Tongue (tissue), 2 donors: ENCODE data around the gene GPC3. TPM values are rescaled to one million over a fixed set of nuclear protein-coding genes. Genes with fewer than 3 reads are reported as not detected.
"Not testable (repeated sequence)": the region's sequence is repeated elsewhere in the genome, so short reads cannot be mapped to it uniquely, and the experiment has no call there.

Experiments used
- DNase-seq: peaks from one replicate; pipeline ENCODE4 v3.0.0-alpha.2; 2015
- total RNA-seq: library from RNA; depleted of rRNA; stranded (reverse); fragments of >200 nt; gene quantifications from one replicate; pipeline ENCODE4 v1.2.3, GENCODE V29; 2014

Gene GPC3
- total RNA-seq, 1 donor from 2014 or later: 220 TPM

- DNase-seq: no peak
Measured at GRCh38 chrX:133926099-133926498, 59.3 kb downstream of the GPC3 start.

DNA sequence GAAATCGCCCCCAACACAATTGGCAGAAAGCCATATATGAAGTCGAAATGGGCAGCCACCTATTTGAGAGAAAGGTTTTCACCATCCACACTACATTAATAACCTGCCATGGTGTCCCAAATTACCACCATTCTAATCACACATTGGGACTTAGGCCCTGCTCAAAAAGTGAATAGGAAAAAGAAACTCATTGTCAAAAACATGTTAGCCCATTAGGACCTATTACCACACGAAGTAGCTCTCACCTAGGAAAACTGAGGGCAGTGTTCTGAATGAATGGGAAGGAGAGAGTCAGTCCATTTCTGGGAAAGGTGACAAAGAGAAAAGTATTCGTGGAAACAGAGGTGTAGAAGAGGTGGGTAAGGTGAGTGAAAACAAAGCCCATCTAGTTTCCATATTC lies 60.8 kb downstream of the GPC3 start:
- DNase-seq: no peak

DNA sequence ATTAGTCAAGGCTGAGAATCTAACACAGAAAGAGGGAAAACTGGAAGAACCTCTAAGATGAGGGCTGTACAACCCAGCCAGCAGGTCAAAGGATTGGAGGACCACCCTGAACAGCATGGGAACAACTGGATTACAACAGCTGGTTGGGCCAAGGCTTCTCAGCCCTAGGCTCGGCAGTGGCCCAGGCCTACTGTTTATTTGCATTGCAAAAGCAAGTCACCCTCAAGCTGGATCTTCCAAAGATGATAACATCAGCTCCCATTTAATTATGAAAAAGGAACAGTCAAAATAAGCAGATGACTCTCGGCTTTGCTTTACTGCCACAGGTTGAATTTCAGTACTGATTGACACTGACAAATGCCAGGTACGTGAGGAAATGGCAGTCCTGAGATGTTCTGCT lies 61.8 kb downstream of the GPC3 start:
- peak; percentile 47 for DNase-seq

- no peak for DNase-seq
Measured at GRCh38 chrX:133923113-133923512, 62.3 kb downstream of the GPC3 start.

DNA sequence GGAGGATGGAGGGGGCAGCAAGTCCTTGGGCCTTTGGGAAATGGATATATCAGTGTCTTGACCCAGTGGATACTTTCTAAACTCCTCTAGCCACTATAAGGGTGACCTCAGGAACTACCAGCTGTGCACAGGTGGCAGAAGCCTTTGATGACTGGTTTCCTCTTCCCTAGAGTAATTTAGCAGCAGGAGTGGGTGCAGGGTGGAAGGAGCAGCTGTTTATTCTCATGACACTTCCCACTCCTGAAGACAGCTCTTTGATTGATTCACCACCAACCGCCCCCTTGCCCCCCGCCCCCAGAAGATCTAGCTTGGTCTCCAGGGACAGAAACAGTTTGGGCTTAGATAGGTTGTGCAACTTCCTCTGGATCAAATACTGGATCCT lies 63.0 kb downstream of the GPC3 start:
- DNase-seq: no peak

GRCh38 chrX:133921764-133922389 lies 63.5 kb downstream of the GPC3 start:
- no peak for DNase-seq

DNA sequence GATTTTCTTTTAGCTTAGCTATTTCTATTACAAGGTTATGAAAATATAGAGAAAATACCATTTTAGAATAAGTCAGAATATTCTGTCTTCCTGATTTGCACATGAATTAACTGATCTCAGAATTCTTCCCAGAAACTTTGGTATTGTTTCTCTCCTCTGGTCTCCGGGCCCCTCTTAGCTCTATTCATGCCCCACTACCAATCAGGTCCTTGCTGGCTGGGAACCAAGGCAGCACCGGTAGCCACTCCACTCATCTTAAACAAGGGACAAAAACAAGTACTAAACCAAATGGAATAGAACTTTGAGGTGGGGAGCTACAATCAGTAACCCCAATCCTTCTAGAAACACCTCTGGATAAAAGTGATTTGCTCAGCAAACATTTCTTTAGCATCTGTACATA lies 64.3 kb downstream of the GPC3 start:
- DNase-seq: no peak

GRCh38 chrX:133918361-133918771 lies 67.0 kb downstream of the GPC3 start:
- no peak for DNase-seq

DNA sequence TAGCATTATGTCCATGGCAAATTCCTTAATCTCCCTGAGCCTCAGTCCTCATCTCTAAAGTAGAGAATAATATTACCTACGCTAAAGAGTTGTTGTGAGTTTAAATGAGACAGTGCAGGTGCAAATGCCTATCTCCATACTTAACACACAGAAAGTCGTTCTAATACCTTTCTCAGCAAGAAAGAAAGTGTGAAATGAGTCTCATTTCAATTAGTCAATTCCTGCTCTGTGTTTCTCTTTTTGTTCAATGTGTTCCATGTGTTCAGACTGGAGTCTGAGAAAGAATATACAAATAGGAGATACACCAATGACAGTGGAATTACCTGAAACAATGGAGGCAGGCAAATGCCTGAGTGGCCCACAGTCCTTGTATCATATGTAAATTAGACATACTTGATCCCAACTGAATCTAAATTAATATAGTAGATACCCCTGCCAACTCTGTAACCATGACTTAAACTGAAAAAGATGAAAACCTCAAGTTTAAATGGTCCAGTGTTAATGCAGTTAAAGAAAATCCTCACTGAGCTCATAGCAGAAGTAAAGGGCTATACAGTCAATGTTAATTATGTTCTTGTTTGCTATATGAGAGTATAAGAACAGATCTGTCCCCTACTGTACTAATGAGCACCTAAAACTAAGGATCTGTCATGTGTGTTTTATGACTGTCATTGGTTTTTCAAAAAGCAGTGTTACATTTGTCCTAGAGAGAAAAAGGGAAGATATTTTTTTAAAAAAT lies 68.2 kb downstream of the GPC3 start:
- DNase-seq: no peak

DNA sequence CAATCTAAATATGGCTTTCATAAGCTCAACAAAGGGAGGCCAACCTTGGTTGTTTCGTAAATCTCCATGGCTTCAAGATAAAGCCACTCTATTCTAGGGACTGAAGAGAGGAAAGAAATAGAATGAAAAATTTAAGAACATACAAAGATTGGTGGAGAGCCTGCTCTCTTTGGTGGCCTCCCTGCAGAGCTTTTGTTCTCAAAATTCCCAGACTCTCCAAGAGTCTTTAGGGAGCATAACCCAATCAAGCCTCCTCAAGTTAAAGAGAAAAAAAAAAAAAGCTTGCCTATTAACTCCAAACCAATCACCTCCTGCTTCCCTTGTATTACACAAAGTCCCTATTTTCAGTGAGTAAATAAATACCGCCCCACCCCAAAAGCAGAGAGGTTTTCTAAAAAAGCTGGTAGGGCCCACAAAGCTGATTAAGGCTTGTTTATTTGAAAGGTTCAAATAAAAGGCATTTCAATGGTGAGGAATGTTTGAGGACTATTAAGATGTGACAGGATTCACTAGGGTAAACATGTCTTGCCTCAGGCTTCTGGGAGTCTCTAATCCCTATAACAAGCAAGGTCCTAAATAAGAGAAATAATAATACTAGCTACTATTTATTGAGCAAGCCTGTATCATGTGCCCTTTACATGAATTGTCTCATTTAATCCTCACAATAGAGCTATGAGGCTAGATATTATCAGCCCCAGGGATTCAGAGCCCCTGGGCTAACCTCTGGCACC lies 71.6 kb downstream of the GPC3 start:
- DNase-seq: no peak

- no peak for DNase-seq
Measured at GRCh38 chrX:133913009-133913408, 72.4 kb downstream of the GPC3 start.

DNA sequence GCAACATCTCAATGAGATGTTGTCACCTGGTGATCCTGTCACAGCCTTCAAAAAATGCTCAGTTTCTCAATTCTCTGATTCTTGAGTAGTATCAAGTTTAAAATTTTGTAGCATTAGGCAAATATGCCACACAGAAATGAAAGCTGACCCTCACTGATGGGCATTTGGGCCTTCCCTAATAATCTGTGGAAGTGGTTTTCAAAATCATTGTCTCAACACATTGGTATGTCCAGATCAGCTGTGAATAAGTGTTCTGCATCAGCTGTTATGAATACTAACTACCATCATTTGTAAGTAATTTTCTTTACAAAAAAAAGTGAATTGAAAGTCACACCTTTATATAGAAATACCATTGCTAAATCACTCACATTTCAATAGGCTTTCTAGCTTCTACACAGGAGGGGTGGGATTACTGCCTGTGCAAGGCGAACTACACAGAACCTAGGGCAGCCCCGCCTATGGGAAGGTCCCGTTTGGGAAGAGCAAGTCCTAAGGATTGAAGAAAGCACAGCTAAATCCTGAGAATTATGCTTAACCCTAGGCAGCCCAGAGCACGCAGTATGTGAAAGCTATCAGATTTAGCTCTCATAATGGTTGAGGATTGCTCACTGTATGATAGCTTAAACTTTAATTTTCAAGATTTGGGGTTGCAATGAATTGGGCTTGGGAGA lies 73.4 kb downstream of the GPC3 start:
- DNase-seq: peak; percentile 33

DNA sequence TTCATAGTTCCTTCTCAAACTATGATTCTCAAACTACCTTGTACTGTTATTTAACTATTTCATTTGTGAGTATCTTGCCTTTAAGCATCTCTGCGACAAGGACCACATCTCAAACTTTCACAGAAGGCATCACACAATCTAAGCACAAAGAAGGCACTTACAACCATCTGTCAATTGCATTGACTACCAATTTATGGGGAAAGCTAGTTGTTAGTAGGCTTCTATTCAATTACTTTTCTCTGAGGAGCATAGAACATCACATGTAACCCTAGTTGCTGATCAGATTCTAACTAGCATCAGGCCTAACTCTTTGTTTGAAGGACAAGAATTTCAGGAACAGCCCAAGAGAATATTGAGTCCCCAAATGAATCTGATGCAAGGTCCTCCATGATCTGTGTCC lies 74.9 kb downstream of the GPC3 start:
- DNase-seq: no peak

DNA sequence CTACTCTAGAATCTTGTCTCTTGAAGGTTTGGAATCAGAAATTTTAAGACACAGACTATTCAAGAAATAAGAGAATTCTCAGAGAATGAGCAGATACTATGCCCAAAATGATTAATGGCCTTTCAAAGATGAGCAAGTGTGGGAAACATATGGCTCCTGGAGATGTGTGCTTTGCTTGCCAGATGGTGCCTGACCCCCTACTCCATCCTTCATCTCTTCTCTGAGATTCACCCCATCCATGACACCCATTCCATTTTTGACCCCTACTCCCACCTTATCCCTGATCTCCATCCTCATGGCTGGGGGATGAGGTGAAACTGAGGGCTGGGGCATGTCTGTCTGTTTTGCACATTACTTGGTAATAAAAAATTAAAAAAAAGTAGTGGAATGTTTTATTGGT lies 75.5 kb downstream of the GPC3 start:
- DNase-seq: no peak

GRCh38 chrX:133908223-133908955 lies 77.0 kb downstream of the GPC3 start:
- DNase-seq: peak; percentile 64

DNA sequence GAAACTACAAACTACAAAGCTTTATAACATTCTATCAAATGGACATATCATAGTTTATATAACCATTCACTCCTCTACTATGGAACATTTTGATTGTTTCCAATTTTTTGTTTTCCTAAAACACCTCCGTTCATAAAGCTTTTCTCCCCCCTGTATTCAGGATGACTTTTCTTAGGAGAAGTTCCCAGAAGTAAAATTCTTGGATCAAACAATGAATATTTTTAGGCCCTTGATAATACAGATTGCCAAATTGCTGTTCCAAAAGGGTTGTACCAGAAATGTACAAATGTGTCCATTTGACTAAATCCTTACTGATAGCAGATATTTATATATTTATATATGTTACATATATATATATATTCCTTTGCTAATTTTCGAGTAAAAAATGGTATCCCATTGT lies 77.8 kb downstream of the GPC3 start:
- peak; percentile 26 for DNase-seq

DNA sequence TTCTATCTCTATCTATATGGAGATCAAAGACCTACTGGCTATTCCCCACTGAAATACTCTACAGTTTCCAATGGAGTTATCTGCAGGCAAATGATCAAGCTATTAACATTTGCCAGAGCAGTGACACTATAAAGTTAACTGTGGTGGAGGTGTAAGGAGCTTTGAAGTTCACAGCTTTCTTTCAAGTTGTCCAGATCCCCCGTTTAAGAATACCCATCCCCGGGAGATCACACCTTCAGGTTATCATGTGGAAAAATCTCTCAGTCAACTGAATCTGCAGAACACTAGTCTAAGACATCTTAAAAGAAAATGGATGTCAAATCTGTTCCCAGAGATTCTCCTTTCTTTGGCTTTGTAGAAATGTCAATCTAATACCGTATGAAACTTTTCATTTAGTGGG lies 80.1 kb downstream of the GPC3 start:
- DNase-seq: no peak

- DNase-seq: peak; percentile 5
Measured at GRCh38 chrX:133897593-133898163, 87.7 kb downstream of the GPC3 start.

GRCh38 chrX:133892337-133892736 lies 93.1 kb downstream of the GPC3 start:
- DNase-seq: no peak

DNA sequence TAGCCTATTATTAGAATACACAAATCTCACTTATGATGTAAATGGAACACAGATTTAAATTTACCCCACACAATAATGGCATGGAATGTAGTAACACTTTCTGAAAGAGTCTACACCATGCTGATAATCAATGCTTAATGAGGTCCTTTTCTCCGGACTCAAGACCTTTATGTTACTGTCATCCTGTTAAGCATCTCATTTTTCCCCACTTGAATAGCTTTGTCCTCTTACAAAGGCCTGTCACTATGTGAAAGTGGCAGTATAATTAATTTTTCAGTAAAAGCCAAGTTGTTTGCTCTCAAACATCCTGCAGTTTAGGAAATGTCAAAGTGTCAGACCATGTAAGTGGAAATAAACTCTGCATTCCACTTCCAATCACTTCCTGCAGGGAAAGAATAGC lies 96.4 kb downstream of the GPC3 start:
- DNase-seq: no peak

GRCh38 chrX:133888084-133888483 lies 97.3 kb downstream of the GPC3 start:
- DNase-seq: not testable (repeated sequence)
